Loucy (cell line): ENCODE measurements around the gene SLC9A3.

Source experiments
- H2AFZ ChIP-seq: fragments of 200-600 bp; sonication (generic); 2 replicates; pipeline ENCODE4 v1.6.0; 2016; ENCODE audit warnings: antibody characterized with exemption, mild to moderate bottlenecking, low read length, moderate library complexity
- H3F3A ChIP-seq: fragments of 200-600 bp; 2 replicates; pipeline ENCODE4 v1.6.0; 2016; ENCODE audit warnings: antibody characterized with exemption, low read depth, mild to moderate bottlenecking
- H3K27me3 ChIP-seq: fragments of 200-600 bp; sonication (generic); 2 replicates; pipeline ENCODE4 v1.6.1; 2014; ENCODE audit warnings: low read length, mild to moderate bottlenecking; ENCODE audit not compliant: insufficient read depth, poor library complexity, severe bottlenecking
- H3K36me3 ChIP-seq: fragments of 200-600 bp; sonication (generic); 2 replicates; pipeline ENCODE4 v1.6.1; 2016; ENCODE audit warnings: low read length; ENCODE audit not compliant: insufficient read depth
- H3K4me1 ChIP-seq: fragments of 200-600 bp; sonication (generic); 2 replicates; pipeline ENCODE4 v1.5.1; 2014; ENCODE audit warnings: low read length, mild to moderate bottlenecking; ENCODE audit not compliant: insufficient read depth, poor library complexity, severe bottlenecking
- H3K4me2 ChIP-seq: fragments of 200-600 bp; sonication (generic); 2 replicates; pipeline ENCODE4 v1.6.0; 2014; ENCODE audit warnings: antibody characterized with exemption, low read length, low read depth, mild to moderate bottlenecking; ENCODE audit not compliant: poor library complexity, severe bottlenecking
- H3K4me3 ChIP-seq: fragments of 200-600 bp; sonication (generic); 2 replicates; pipeline ENCODE4 v1.5.1; 2014; ENCODE audit warnings: low read length, mild to moderate bottlenecking, mixed read lengths; ENCODE audit not compliant: poor library complexity, severe bottlenecking
- H3K79me2 ChIP-seq: fragments of 200-600 bp; sonication (generic); 2 replicates; pipeline ENCODE4 v1.6.1; 2014; ENCODE audit warnings: low read length; ENCODE audit not compliant: insufficient read depth
- H3K9ac ChIP-seq: fragments of 200-600 bp; sonication (generic); 2 replicates; pipeline ENCODE4 v1.6.0; 2014; ENCODE audit warnings: mild to moderate bottlenecking, low read depth, low read length, moderate library complexity; ENCODE audit not compliant: poor library complexity, severe bottlenecking
- H3K9me2 ChIP-seq: fragments of 200-600 bp; sonication (generic); replicated peaks from 2 replicates; pipeline ENCODE4 v1.6.1; 2016; ENCODE audit warnings: low read depth, low read length, mixed read lengths
- H3K9me3 ChIP-seq: fragments of 200-600 bp; sonication (generic); 2 replicates; pipeline ENCODE4 v1.6.1; 2014; ENCODE audit warnings: mild to moderate bottlenecking, antibody characterized with exemption, low read length, low read depth; ENCODE audit not compliant: insufficient read depth
- H4K20me1 ChIP-seq: fragments of 200-600 bp; sonication (generic); 2 replicates; pipeline ENCODE4 v1.6.0; 2014; ENCODE audit warnings: antibody characterized with exemption, low read length, mild to moderate bottlenecking; ENCODE audit not compliant: insufficient read depth, poor library complexity, severe bottlenecking
- CTCF ChIP-seq: fragments of 200-600 bp; sonication (generic); conservative IDR thresholded peaks from 2 replicates; pipeline ENCODE4 v1.5.1; 2014; ENCODE audit warnings: mild to moderate bottlenecking, antibody characterized with exemption, low read length
- EZH2phosphoT487 ChIP-seq: fragments of 200-600 bp; IDR thresholded peaks from 2 replicates; pipeline ENCODE4 v1.6.1; 2018; ENCODE audit warnings: antibody characterized with exemption, mild to moderate bottlenecking, moderate library complexity, borderline replicate concordance

Gene SLC9A3

GRCh38 chr5:530001-530955 lies 6.0 kb upstream of the SLC9A3 start:
- Histone ChIP-seq H3K27me3 (no peaks in the 10 kb centered on the region), H4K20me1 (no peaks in the 10 kb centered on the region), H3K4me3 (no peak overlapping the region), H3K9ac (no peak overlapping the region), H3K4me1 (peaks cover 28% of the 10 kb centered on the region), H3K36me3 (no peaks in the 10 kb centered on the region), H2AFZ (no peak overlapping the region), H3K9me3 (no peaks in the 10 kb centered on the region), H3K9me2 (no peaks in the 10 kb centered on the region), H3K4me2 (no peak overlapping the region), H3F3A (no peaks in the 10 kb centered on the region), H3K79me2 (no peaks in the 10 kb centered on the region)
- TF ChIP-seq CTCF (no peak), EZH2phosphoT487 (no peak)

- Histone ChIP-seq H3K36me3 (no peaks in the 10 kb centered on the region), H3K9ac (no peak overlapping the region), H3K4me3 (no peak overlapping the region), H3K9me3 (no peaks in the 10 kb centered on the region), H3K4me1 (peaks cover 28% of the 10 kb centered on the region), H3K27me3 (no peaks in the 10 kb centered on the region), H3K9me2 (no peaks in the 10 kb centered on the region), H3K79me2 (no peaks in the 10 kb centered on the region), H3F3A (no peaks in the 10 kb centered on the region), H3K4me2 (no peak overlapping the region), H4K20me1 (no peaks in the 10 kb centered on the region), H2AFZ (no peak overlapping the region)
- TF ChIP-seq EZH2phosphoT487, result no peak
- TF ChIP-seq CTCF, result no peak
Observed at GRCh38 chr5:528629-529511, 4.6 kb upstream of the SLC9A3 start.

- Histone ChIP-seq H3K36me3 (no peaks in the 10 kb centered on the region), H3K9me3 (no peaks in the 10 kb centered on the region), H3K9ac (no peak overlapping the region), H2AFZ (no peak overlapping the region), H3F3A (no peaks in the 10 kb centered on the region), H3K79me2 (no peaks in the 10 kb centered on the region), H4K20me1 (no peaks in the 10 kb centered on the region), H3K4me2 (peak overlapping the region; percentile 56), H3K9me2 (no peaks in the 10 kb centered on the region), H3K27me3 (no peaks in the 10 kb centered on the region), H3K4me1 (peaks cover 28% of the 10 kb centered on the region), H3K4me3 (no peak overlapping the region)
- TF ChIP-seq EZH2phosphoT487, result no peak
- no peak for TF ChIP-seq CTCF
Observed at GRCh38 chr5:527646-528628, 3.7 kb upstream of the SLC9A3 start.
